IPS-NIHi11 (cell line): Measurements from ENCODE around the gene CCDC142.
A peak's percentile ranks its signal among the peaks of the same experiment; 100 is the strongest.
"Not testable (repeated sequence)": the region's sequence is repeated elsewhere in the genome, so short reads cannot be mapped to it uniquely, and the experiment has no call there.

ENCODE experiments used
- DNase-seq: peaks from one replicate; pipeline ENCODE4 v3.0.0; 2012; ENCODE audit warnings: mixed read lengths, low spot score

CCDC142 gene

DNA sequence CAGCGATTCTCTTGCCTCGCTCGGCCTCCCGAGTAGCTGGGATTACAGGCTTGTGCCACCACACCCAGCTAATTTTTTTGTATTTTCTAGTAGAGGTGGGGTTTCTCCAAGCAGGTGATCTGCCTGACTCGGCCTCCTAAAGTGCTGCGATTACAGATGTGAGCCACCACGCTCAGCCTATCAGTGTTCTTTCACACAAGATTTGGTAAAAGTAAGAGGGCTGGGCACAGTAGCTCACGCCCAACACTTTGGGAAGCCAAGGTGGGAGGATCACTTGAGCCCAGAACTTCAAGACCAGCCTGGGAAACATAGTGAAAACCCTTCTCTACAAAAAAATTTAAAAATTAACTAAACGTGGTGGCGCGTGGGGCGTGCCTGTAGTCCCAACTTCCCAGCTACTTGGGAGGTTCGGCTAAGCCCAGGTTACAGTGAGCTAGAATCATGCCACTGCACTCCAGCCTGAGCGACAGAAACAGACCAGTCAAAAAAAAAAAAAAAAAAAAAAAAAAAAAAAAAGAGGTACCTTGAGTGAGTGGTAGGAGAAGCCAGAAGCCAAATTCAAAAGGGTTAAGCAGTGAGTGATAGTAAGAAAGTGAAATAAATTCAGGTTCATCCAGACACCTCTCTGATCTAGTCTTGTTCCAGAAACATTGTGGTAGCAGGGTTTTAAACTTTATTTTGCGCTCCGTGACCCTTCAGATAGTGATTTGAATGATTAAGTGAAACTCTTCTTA is 11.3 kb downstream of the CCDC142 start:
- DNase-seq, result no peak

DNA sequence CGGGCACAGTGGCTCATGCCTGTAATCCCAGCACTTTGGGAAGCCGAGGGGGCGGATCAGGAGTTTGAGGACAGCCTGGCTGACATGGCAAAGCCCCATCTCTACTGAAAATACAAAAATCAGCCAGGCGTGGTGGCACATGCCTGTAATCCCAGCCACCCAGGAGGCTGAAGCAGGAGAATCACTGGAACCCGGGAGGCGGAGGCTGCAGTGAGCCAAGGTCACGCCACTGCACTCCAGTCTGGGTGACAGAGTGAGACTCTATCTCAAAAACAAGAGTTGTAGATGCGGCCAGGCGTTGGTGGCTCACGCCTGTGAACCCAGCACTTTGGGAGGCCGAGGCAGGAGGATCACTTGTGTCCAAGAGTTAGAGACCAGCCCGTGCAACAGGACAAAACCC is 12.1 kb downstream of the CCDC142 start:
- not testable (repeated sequence) for DNase-seq

DNA sequence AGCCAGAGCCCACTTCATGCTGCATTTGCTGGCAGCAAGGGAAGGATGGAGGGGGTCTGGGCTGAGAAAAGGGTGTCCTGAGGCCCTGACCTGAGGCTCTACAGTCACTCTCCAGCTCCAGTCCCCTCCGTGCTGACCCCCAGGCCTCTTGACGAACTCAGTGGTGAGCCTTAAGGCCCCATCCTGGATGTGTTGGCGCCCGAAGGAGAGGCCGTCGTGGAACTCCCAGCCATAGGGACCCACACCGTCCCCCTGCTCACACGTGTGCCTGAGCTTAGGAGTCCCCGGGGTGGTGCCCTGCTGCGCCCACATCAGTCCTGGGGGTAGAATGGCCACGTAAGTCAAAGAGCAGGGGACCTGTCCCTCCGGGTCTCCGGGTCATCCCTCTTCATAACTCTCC is 18.4 kb downstream of the CCDC142 start:
- DNase-seq, result no peak

DNA sequence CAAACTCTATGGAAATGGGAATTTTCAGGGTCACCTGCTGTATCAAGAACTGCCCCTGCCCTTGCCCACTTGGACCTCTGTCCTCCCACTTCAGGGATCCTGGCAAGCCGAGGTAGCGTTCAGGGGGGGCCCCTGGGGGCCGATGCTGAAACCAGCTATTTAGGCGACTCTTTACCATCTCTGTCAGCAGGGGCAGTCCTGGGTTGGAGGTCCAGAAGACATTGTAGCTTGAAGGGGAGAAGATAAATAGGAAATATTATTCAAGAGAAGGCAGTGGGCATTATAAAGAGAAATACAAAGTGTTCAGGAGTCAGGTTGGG is 20.1 kb downstream of the CCDC142 start:
- no peak for DNase-seq

DNA sequence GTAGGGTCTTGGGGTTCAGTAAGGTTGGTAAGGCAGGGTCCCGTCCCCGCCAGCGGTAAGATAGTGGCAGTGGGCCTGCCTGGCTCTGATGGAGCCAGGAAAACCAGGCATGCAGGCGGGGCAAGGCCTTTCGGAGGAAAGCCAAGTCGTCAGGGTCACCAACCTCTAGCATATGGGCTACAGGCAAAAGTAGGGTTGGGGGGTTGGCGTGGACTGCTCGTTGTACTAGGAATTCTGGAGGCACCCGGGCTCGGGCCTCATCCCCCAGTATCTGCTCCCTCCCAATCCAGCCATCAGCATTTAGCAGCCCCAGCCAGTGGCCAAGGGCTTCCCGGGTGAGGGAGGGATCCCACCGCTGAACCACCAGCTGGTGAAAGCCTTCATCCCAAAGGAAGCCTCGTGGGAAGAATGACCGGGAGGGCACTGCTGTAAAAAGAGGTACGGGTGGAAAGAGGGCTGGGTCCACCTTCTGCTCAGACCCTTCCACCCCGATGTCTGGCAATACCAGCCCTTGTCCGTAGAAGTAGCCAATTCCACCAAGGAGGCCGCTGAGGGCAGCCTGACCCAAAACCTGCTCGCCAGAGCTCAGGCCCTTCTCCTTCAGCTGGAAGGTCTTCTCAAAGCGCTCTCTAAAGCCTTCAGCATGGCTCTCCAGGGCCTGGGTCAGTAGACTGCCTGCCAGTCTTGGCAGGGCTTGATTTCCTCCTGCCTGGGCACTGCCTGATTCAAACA is 20.6 kb downstream of the CCDC142 start:
- no peak for DNase-seq

GRCh38 chr2:74461187-74462053 is 21.4 kb downstream of the CCDC142 start:
- DNase-seq, result peak; percentile 23

DNA sequence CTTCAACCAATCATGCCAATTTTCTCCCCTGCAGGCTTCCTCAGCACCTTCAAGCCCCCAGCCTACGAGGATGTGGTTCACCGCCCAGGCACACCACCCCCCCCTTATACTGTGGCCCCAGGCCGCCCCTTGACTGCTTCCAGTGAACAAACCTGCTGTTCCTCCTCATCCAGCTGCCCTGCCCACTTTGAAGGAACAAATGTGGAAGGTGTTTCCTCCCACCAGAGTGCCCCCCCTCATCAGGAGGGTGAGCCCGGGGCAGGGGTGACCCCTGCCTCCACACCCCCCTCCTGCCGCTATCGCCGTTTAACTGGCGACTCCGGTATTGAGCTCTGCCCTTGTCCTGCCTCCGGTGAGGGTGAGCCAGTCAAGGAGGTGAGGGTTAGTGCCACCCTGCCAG is 22.6 kb downstream of the CCDC142 start:
- not testable (repeated sequence) for DNase-seq

DNA sequence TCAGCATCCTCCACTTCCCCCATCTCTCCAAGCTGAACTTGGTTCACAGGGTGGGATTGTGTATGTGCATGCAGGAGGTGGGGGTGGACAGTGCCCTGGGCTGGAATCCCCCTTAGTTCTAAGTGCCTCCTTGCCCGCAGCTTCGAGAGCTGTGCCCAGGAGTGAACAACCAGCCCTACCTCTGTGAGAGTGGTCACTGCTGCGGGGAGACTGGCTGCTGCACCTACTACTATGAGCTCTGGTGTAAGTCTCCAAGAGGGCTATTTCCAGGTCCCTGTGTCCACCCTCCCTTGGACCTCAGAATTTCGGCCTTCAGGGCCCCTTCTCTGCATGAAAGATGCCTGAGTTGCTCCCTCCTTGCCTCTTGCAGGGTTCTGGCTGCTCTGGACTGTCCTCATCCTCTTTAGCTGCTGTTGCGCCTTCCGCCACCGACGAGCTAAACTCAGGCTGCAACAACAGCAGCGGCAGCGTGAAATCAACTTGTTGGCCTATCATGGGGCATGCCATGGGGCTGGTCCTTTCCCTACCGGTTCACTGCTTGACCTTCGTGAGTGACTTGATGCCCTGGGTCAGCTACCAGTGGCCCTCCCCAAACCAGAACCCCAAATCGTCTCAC is 23.2 kb downstream of the CCDC142 start:
- DNase-seq, result not testable (repeated sequence)

DNA sequence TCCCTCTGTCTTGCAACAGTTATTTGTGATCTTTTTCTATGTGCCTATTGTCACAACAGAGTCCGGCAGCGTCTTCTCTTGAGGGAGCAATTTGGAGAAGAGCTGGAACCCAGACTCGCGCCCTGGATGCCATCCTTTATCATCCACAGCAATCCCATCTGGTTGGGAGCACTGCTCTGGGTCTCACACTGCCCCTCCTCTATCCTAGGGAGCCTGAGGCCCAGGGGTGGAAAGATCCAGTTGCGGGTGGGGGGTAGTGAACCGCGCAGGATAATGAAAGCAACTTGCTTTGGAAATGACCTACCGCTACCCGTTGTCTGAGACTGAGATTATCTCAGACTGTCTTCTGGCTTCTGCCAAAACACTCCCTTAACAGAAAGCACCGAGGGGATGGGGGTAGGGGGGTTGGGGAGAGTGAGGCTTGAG is 23.8 kb downstream of the CCDC142 start:
- no peak for DNase-seq

- peak; percentile 89 for DNase-seq
These were observed 24.5 kb downstream of the CCDC142 start, which contains the start of gene WBP1 for GRCh38 chr2:74458132-74458937. TSS of gene WBP1 (plus strand) at chr2:74458438. CDS start at chr2:74458603, 165 bp downstream.

DNA sequence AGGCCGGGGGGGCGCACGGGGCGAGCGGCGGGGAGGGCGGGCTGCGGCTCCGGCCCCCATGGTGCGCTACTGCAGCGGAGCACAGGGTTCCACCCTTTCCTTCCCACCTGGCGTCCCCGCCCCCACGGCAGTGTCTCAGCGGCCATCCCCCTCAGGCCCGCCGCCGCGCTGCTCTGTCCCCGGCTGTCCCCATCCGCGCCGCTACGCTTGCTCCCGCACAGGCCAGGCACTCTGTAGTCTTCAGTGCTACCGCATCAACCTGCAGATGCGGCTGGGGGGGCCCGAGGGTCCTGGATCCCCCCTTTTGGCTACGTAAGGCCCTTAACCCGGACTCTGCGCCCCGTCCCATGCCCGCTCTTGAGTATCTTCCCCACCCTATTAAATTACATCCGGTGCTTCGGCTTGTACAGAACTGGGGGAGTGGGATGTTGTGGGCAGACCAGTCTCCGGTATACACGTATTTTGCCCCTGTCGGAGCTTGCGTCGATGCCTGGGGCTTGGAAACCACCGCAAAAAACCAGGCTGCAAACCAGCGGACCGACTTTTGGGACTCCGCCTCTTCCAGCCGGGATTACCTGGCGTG is 25.2 kb downstream of the CCDC142 start:
- peak; percentile 59 for DNase-seq

- DNase-seq, result no peak
These were observed 25.7 kb downstream of the CCDC142 start for GRCh38 chr2:74457129-74457548.

DNA sequence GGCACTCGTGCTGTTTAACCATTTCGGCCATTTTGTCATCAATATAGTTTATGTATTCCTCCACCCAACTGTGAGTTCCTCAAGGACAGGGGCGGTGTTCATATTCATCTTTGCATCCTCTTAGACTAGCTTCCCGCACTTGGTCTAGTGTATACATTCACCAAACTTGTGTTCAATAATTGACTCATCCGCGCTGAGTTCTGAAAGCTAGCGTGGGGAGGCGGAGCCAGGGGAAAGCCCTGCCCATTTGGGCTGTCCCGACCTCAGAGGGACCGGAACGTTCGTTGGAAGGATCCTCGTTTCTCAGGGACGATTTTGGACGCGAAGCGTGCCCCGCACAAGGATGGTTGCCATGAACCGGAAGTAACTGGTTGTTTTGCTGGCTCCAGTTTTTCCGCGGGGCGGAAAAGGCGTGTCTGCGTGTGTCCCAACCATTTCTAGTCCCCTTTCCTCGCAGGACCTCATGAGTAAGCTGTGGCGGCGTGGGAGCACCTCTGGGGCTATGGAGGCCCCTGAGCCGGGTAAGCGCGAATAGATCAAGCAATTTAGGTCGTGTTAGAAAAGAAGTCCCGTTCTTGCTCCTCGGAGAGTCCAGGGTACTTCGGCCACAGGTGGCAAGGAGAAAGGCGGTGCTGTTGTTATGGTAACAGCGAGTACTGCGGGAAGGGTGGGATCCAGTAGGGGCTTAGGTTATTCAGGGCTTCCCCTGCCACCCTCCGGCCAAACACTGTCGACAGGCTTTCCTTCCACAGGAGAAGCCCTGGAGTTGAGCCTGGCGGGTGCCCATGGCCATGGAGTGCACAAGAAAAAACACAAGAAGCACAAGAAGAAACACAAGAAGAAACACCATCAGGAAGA is 27.9 kb downstream of the CCDC142 start, which contains the start of gene INO80B:
INO80B (plus strand) TSS at position 434 of the 858 bp plus-strand sequence; CDS start at position 464, 30 bp downstream.
- DNase-seq, result peak; percentile 77

GRCh38 chr2:74450570-74451190 is 32.1 kb downstream of the CCDC142 start:
- no peak for DNase-seq

DNA sequence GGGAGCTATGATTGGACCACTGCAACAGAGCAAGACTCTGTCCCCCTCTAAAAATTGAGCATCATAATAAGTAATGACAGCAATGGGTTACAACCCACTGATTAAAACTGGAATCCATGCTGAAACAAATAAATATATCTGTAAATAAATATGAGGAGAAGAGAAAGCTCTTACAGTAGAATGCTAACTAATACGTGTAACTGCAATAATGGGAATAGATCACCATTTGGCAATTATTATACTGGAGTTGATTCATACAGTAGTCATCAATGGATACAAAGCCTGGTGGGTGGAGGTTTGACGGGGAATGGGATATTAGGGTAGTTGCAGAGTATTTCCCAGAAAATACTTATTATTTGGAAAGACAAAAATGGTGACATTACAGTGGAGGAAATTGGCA is 34.0 kb downstream of the CCDC142 start:
- no peak for DNase-seq

DNA sequence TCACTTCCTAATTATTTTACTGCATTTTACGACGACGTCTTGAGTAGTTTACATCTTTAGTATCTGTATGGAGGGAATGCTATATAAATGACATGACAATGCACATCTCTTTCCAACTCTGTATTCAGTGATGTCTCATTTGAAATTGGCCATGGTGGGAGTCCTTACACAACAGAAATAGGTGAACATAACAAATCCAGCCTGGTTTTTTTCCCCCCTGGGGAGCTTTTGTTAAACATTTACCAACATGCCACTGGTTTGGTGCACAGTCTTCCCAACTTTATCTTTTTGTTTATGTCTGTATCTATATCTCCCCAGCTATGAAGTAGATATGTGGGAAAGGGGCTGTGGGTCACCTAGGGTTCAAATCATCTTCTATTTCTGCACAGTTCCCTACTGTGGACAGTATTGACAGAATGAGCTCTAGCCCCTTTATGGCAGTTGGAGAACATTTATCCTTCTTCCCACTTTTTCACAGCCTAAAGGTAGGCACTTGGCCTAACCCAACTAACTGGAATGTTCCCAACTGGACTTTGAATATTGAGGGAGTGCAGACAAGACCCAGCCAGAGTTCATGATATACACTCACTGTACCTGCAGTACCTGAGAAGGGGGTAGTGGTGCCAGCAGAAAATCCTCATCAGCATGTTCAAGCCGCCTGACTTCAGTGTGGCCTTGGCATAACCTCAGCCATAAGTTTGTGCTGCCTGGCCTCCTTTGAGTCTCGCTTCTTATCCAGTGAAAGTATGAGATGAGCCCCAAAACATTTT is 35.4 kb downstream of the CCDC142 start:
- no peak for DNase-seq

- DNase-seq, result no peak
These were observed 38.1 kb downstream of the CCDC142 start for GRCh38 chr2:74444498-74445318.
